H9 (cell line): Measurements from ENCODE around the gene CCS. TPM values are rescaled to one million over a fixed set of nuclear protein-coding genes. Genes with fewer than 3 reads are reported as not detected.

Source experiments
- DNase-seq: peaks from one replicate; pipeline ENCODE4 v3.0.0-alpha.2; 2017
- H2AFZ ChIP-seq: one replicate; pipeline ENCODE4 v1.6.1; 2013; ENCODE audit warnings: mild to moderate bottlenecking, low read length, control low read depth, moderate library complexity
- H2AK5ac ChIP-seq: 2 replicates; pipeline ENCODE4 v1.6.1; 2013; ENCODE audit warnings: low read length, control low read depth, mixed read lengths; ENCODE audit not compliant: insufficient read length
- H2BK120ac ChIP-seq: one replicate; pipeline ENCODE4 v1.6.1; 2013; ENCODE audit warnings: low read depth, mild to moderate bottlenecking, low read length, control low read depth, inconsistent platforms; ENCODE audit not compliant: poor library complexity, severe bottlenecking
- H2BK12ac ChIP-seq: 2 replicates; pipeline ENCODE4 v1.6.1; 2013; ENCODE audit warnings: low read length, control low read depth, mixed read lengths, low read depth; ENCODE audit not compliant: insufficient read length
- H2BK15ac ChIP-seq: 2 replicates; pipeline ENCODE4 v1.6.1; 2013; ENCODE audit warnings: low read depth, low read length, control low read depth
- H2BK20ac ChIP-seq: one replicate; pipeline ENCODE4 v1.6.1; 2013; ENCODE audit warnings: low read depth, mild to moderate bottlenecking, low read length, control low read depth, inconsistent platforms; ENCODE audit not compliant: poor library complexity, severe bottlenecking
- H2BK5ac ChIP-seq: 2 replicates; pipeline ENCODE4 v1.6.1; 2013; ENCODE audit warnings: low read length, control low read depth, mixed read lengths; ENCODE audit not compliant: insufficient read length
- H3K14ac ChIP-seq: 2 replicates; pipeline ENCODE4 v1.6.1; 2013; ENCODE audit warnings: low read length, control low read depth; ENCODE audit not compliant: insufficient read depth
- H3K18ac ChIP-seq: 2 replicates; pipeline ENCODE4 v1.6.1; 2013; ENCODE audit warnings: low read depth, mild to moderate bottlenecking, mixed read lengths, low read length, control low read depth; ENCODE audit not compliant: insufficient read length
- H3K23ac ChIP-seq: 2 replicates; pipeline ENCODE4 v1.6.1; 2013; ENCODE audit warnings: low read length, control low read depth, mixed read lengths, low read depth; ENCODE audit not compliant: insufficient read length
- H3K23me2 ChIP-seq: 2 replicates; pipeline ENCODE4 v1.6.1; 2013; ENCODE audit warnings: low read depth, mild to moderate bottlenecking, mixed read lengths, low read length, control low read depth; ENCODE audit not compliant: insufficient read length, poor library complexity, severe bottlenecking
- H3K27ac ChIP-seq: 2 replicates; pipeline ENCODE4 v1.5.1; 2013; ENCODE audit warnings: low read length, control low read depth, mixed read lengths, low read depth; ENCODE audit not compliant: insufficient read length
- H3K27me3 ChIP-seq: 2 replicates; pipeline ENCODE4 v1.6.1; 2013; ENCODE audit warnings: low read length, control low read depth, inconsistent platforms; ENCODE audit not compliant: insufficient read depth
- H3K4ac ChIP-seq: 2 replicates; pipeline ENCODE4 v1.6.1; 2013; ENCODE audit warnings: low read depth, mild to moderate bottlenecking, control low read depth, inconsistent platforms, low read length, moderate library complexity
- H3K4me1 ChIP-seq: 2 replicates; pipeline ENCODE4 v1.6.1; 2013; ENCODE audit warnings: low read length, control low read depth, inconsistent platforms; ENCODE audit not compliant: insufficient read depth
- H3K4me2 ChIP-seq: 2 replicates; pipeline ENCODE4 v1.6.1; 2013; ENCODE audit warnings: low read length, control low read depth, mixed read lengths; ENCODE audit not compliant: insufficient read length, insufficient read depth
- H3K56ac ChIP-seq: 2 replicates; pipeline ENCODE4 v1.6.1; 2013; ENCODE audit warnings: low read depth, mild to moderate bottlenecking, mixed read lengths, low read length, control low read depth; ENCODE audit not compliant: insufficient read length
- H3K79me1 ChIP-seq: 2 replicates; pipeline ENCODE4 v1.6.1; 2013; ENCODE audit warnings: low read depth, mild to moderate bottlenecking, moderate library complexity, low read length, control low read depth, inconsistent platforms; ENCODE audit not compliant: insufficient read depth, poor library complexity, severe bottlenecking
- H3K79me2 ChIP-seq: 2 replicates; pipeline ENCODE4 v1.6.1; 2013; ENCODE audit warnings: low read length, control low read depth, inconsistent platforms; ENCODE audit not compliant: insufficient read depth
- H3K9ac ChIP-seq: 2 replicates; pipeline ENCODE4 v1.6.1; 2013; ENCODE audit warnings: low read length, control low read depth, mixed read lengths; ENCODE audit not compliant: insufficient read length; ENCODE audit errors: extremely low read depth
- H3K9me3 ChIP-seq: one replicate; pipeline ENCODE4 v1.6.1; 2013; ENCODE audit warnings: low read depth, low read length, inconsistent platforms; ENCODE audit not compliant: control insufficient read depth
- H3T11ph ChIP-seq: one replicate; pipeline ENCODE4 v1.6.1; 2013; ENCODE audit warnings: mild to moderate bottlenecking, low read length, control low read depth, inconsistent platforms
- H4K20me1 ChIP-seq: one replicate; pipeline ENCODE4 v1.6.1; 2013; ENCODE audit not compliant: control insufficient read depth, insufficient read length, insufficient read depth
- H4K5ac ChIP-seq: 2 replicates; pipeline ENCODE4 v1.6.1; 2013; ENCODE audit warnings: low read depth, mild to moderate bottlenecking, mixed read lengths, low read length, control low read depth; ENCODE audit not compliant: insufficient read length
- H4K8ac ChIP-seq: replicated peaks from 2 replicates; pipeline ENCODE4 v1.6.1; 2013; ENCODE audit warnings: low read length, control low read depth, mixed read lengths, low read depth; ENCODE audit not compliant: insufficient read length
- H4K91ac ChIP-seq: 2 replicates; pipeline ENCODE4 v1.6.1; 2013; ENCODE audit warnings: low read depth, mild to moderate bottlenecking, moderate library complexity, mixed read lengths, low read length, control low read depth; ENCODE audit not compliant: insufficient read length
- H3K27ac Mint-ChIP-seq, 3 experiments: 2 replicates in 2 of 3; 3 replicates in 1 of 3; pipeline ENCODE4 v1.8.0; 2020 to 2021; ENCODE audit warnings: mixed read lengths in 3 of 3, mild to moderate bottlenecking in 1 of 3, moderate library complexity in 1 of 3
- H3K27me3 Mint-ChIP-seq: 2 replicates; pipeline ENCODE4 v1.8.0; 2021; ENCODE audit warnings: low read depth, mild to moderate bottlenecking, moderate library complexity, mixed read lengths
- H3K36me3 Mint-ChIP-seq, 3 experiments: 2 replicates in 2 of 3; 3 replicates in 1 of 3; pipeline ENCODE4 v1.8.0; 2020 to 2021; ENCODE audit warnings: low read depth in 3 of 3, mixed read lengths in 3 of 3; ENCODE audit not compliant: insufficient read depth in 1 of 3
- H3K4me1 Mint-ChIP-seq, 2 experiments: 2 replicates each; pipeline ENCODE4 v1.8.0; 2020; ENCODE audit warnings: mixed read lengths in 2 of 2
- H3K4me3 Mint-ChIP-seq, 2 experiments: 2 replicates in 1 of 2; 3 replicates in 1 of 2; pipeline ENCODE4 v1.8.0; 2020 to 2021; ENCODE audit warnings: mild to moderate bottlenecking in 2 of 2, mixed read lengths in 2 of 2, moderate library complexity in 1 of 2
- H3K9me3 Mint-ChIP-seq, 2 experiments: 2 replicates in 1 of 2; 3 replicates in 1 of 2; pipeline ENCODE4 v1.8.0; 2020; ENCODE audit warnings: mild to moderate bottlenecking in 2 of 2, mixed read lengths in 2 of 2, moderate library complexity in 1 of 2
- CTCF ChIP-seq: fragments of 200-600 bp; sonication (generic); conservative IDR thresholded peaks from 3 replicates; pipeline ENCODE4 v1.8.0; 2021; ENCODE audit warnings: antibody characterized with exemption, mild to moderate bottlenecking
- WGBS: extraction: QIAGEN DNeasy Blood & Tissue Kit; methylation state at CpG from one replicate; pipeline ENCODE4 v1.1.7; 2013; ENCODE audit warnings: missing lambda C conversion rate, low lambda C conversion rate, mixed read lengths; ENCODE audit not compliant: insufficient read length; ENCODE audit errors: extremely low coverage; 5-methylcytosine and 5-hydroxymethylcytosine counted together
- total RNA-seq: library from RNA; stranded (reverse); gene quantifications from 2 replicates; pipeline ENCODE4 v1.2.1, GENCODE V29; 2021

CCS gene
- total RNA-seq, 1 experiment from 2014 or later, result 61.1 TPM

DNA sequence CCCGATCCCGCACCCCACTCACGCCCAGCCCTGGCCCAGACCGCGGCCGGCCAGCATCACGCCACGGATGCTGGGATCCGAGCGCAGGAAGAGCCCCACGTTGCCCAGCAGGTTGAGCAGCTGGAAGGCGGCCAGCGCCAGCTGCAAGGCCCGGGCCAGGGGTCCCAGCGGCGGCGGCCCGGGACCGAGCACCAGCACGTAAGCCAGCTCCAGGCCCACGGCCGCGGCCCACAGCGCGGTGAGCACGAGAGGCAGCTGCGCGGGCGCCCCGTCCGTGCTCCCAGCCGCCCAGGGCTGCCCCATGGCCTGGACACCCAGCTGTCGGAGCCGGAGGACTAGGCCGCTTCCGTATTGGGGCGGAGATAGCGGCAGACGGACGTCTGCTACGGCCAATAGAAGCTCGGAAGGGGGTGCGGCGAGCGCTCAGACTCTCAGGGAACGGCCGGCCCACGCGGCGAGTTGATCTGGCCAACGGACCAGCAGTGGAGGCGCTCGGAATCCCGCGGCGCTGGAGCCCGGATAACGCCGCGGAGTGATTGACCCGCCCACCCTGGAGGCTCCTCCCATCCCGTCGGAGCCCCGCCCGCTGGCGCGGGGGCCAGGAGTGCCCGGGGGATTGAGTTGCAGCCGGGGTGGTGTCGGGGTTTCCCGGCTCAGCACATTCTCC, 47.2 kb upstream of the CCS start, which contains the start of gene ZDHHC24:
Gene ZDHHC24 (minus strand): TSS at position 348 of the 667 bp plus-strand sequence. CDS start 45 bp downstream, at position 303.
- Histone ChIP-seq H3K4ac (no peak within 1 kb of the TSS), H2AFZ (no peak within 1 kb of the TSS), H3K23me2 (no peaks in the 10 kb centered on the region), H3K9me3 (no peaks in the 10 kb centered on the region), H3K4me2 (peak within 1 kb of the TSS; percentile 57), H3K4me1 (no peaks in the 10 kb centered on the region), H3K23ac (no peak within 1 kb of the TSS), H2AK5ac (no peak within 1 kb of the TSS), H3K56ac (no peak within 1 kb of the TSS), H3T11ph (no peak within 1 kb of the TSS), H2BK120ac (no peak within 1 kb of the TSS), H2BK20ac (no peak within 1 kb of the TSS), H4K91ac (no peak within 1 kb of the TSS), H3K18ac (peak within 1 kb of the TSS; percentile 53), H3K79me1 (no peaks in the 10 kb centered on the region), H3K9ac (peak within 1 kb of the TSS; percentile 56), H2BK12ac (no peak within 1 kb of the TSS), H2BK5ac (no peak within 1 kb of the TSS), H3K27ac (no peak within 1 kb of the TSS), H2BK15ac (no peak within 1 kb of the TSS), H4K8ac (no peak within 1 kb of the TSS), H3K27me3 (no peaks in the 10 kb centered on the region), H3K79me2 (no peaks in the 10 kb centered on the region), H4K20me1 (no peaks in the 10 kb centered on the region), H3K14ac (peak within 1 kb of the TSS; percentile 61; the same call in 1 of the 2 replicates), H4K5ac (no peak within 1 kb of the TSS)
- Mint-ChIP-seq H3K9me3 (no peaks in the 10 kb centered on the region), H3K27me3 (no peaks in the 10 kb centered on the region; the same call in 1 of the 2 replicates), H3K4me3 (peak within 1 kb of the TSS; percentile 82 to 85), H3K27ac (peak within 1 kb of the TSS; percentile 50 to 90 (median 82); a peak in 4 of 7 replicates), H3K4me1 (peaks cover 37 to 38% of the 10 kb centered on the region in 2 experiments), H3K36me3 (peaks cover 0 to 35% (median 27%) of the 10 kb centered on the region in 3 experiments)
- no CpG with 5 or more reads among the region's 71 CpGs for WGBS
- TF ChIP-seq CTCF, result no peak
- DNase-seq, result peak; percentile 97
